IPS-18a (cell line): Measurements from ENCODE around the gene KRT83.
"Not testable (repeated sequence)": the region's sequence is repeated elsewhere in the genome, so short reads cannot be mapped to it uniquely, and the experiment has no call there.

Experiments
- H3K27ac ChIP-seq: one replicate; pipeline ENCODE4 v1.5.1; 2013; ENCODE audit warnings: low read length
- H3K27me3 ChIP-seq: one replicate; pipeline ENCODE4 v1.6.1; 2013; ENCODE audit warnings: mild to moderate bottlenecking, low read length; ENCODE audit not compliant: control insufficient read depth, insufficient read depth
- H3K36me3 ChIP-seq: one replicate; pipeline ENCODE4 v1.6.1; 2013; ENCODE audit warnings: low read depth, low read length; ENCODE audit not compliant: control insufficient read depth
- H3K4me1 ChIP-seq: one replicate; pipeline ENCODE4 v1.6.1; 2013; ENCODE audit warnings: low read depth, low read length; ENCODE audit not compliant: control insufficient read depth
- H3K4me3 ChIP-seq: one replicate; pipeline ENCODE4 v1.5.1; 2013; ENCODE audit warnings: low read length
- H3K9ac ChIP-seq: one replicate; pipeline ENCODE4 v1.6.1; 2013; ENCODE audit warnings: mild to moderate bottlenecking, low read length, moderate library complexity
- H3K9me3 ChIP-seq: one replicate; pipeline ENCODE4 v1.6.1; 2013; ENCODE audit warnings: low read depth, low read length; ENCODE audit not compliant: control insufficient read depth

The KRT83 gene

DNA sequence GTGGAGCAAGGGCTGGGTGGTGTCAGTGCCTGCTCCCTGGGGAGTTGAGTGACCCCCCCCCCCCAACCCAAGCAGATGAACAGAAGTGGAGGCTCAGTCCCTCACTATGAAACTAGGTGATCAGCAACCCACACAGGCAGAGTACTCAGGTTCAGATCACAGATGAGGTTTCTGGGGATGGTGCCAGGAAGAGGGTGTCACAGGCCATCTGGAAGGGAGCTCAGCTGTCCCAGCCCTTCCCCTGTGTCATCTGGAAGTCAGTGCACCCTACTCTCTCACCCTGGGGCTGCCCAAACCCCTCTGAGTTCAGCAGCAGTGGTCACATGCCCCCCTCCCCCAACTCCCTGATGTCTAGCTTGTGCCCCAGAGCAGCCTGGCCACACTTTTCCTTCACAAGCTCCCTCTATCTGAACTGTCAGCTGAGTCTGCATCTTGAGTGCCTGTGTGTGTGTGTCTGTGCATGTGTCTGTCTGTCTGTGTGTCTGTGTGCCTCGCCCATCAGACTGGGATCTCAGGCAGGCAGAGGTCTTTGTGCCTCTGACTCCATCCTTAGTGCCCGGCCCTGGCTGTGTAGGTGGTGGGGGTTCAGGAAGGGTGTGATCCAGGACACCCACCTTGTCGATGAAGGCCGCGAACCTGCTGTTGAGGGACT is 30.6 kb downstream of the KRT83 start:
- not testable (repeated sequence) for H3K36me3 ChIP-seq, H3K4me1 ChIP-seq, H3K9me3 ChIP-seq, H3K27me3 ChIP-seq, H3K9ac ChIP-seq, H3K27ac ChIP-seq, H3K4me3 ChIP-seq

DNA sequence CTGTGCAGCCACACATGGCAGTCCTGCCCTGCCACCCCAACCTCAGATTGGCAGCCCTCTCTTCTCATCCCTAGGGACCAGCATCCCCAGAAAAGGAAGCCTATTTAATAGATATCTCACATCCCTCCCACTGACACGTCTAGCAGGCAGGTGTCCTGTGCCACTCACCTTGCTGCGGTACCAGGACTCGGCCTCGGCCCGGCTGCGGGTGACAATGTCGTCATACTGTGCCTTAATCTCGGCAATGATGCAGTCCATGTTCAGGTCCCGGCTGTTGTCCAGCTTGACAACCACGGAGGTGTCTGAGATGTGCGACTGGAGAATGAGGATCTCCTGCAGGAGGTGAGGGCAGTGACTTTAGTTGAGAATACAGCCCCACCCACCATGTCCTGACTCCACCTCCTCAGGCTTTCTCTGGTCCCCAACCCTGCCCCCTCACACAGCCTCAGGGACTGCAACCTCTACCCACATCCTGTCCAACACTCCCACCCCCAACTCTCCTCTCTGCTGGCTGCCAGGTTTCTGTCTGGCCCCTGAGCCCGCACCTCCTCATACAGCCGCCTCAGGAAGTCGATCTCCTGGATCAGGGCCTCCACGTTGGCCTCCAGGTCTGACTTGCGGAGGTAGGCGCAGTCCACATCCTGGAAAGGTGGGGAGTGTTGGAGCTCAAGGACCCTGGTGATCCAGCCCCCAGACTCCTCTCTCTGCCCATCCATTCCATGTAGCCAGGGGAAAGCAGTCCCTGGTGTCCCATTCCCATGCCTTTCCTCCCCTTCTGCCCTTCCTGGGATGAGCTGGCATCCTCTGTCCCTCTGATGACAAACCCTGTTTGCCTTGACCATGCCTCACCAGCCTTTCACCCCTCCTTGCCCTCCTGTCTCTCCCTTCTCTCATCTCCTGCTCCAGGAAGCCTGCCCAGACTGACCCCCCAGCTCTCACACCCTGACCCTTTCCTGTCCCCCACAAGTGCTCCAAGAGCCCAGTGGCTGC is 33.1 kb downstream of the KRT83 start:
- H3K9ac ChIP-seq, H3K4me1 ChIP-seq, H3K27me3 ChIP-seq, H3K4me3 ChIP-seq, H3K27ac ChIP-seq, H3K9me3 ChIP-seq, H3K36me3 ChIP-seq: not testable (repeated sequence)

DNA sequence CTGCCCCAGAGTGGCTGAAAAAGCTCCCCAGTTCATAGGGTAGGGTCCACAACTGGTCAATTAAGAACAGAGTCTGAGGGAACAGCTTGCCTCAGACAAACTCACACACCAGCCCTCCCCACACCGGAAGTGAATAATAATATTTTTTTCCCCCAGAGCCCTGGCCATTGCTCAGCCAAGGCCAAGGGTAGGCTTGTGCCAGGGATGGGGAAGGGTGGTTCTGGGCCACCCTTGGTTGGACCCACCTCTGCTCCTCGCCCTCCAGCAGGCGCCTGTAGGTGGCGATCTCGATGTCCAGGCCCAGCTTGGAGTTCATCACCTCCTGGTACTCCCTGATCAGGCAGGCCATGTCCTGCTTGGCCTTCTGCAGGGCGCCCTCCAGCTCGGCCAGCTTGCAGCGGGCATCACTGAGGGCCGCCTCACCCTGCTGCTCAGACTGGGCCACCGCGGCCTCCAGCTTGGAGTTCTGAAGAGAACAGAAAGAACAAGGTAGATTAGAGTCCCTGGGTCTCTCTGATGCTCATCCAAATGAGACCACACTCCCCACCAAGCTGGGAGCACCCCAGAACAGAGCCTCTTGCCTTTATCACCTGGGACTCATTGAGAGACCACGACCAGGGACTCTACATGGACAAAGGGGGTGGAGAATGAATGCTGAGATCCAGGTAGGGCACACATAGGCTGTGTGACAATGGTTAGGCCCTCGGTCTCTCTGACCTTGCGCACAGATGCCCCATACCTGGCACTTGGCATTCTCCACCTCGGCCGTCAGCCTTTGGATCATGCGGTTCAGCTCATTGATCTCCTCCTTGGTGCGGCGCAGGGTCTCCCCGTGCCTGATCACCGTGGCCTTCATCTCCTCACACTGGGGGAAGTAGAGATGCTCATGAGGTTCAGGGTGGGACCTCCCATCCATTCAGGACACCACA is 34.1 kb downstream of the KRT83 start:
- H3K4me1 ChIP-seq, H3K9ac ChIP-seq, H3K4me3 ChIP-seq: not testable (repeated sequence)

DNA sequence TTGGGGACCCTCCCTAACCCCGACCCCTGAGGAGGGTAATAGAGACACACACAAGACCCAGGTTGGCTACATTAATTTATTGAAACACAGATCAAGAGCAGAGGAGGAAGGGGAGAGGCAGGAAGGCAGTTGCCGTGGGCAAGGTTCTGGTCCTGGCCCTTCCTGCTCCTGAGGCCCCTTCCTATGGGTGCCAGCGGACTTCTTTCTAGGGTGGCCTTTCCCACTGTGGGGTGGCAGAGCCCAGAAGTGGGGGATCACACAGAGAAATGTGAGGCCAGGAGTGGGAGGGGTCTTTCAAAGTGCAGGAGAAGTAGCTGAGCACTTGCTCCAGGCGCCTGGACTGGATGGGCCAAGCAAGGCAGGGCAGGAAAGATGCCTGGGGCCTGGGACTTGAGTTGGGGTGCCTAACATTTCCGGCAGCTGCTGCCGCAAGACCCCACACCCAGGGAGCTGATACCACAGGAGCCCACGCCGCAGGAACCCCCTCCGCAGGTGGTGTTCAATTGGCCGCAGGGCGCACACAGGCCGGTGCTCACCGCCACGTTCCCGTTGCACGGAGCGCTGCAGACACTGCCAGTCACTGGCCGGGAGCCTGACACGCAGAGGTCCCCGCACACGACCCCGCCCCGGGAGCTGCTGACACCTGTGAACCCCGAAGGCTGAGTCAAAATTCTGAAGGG is 35.2 kb downstream of the KRT83 start:
- H3K36me3 ChIP-seq: no peaks in the 10 kb centered on the region
- no peaks in the 10 kb centered on the region for H3K9me3 ChIP-seq
- H3K27ac ChIP-seq: no peak overlapping the region
- H3K4me3 ChIP-seq: no peak overlapping the region
- no peaks in the 10 kb centered on the region for H3K4me1 ChIP-seq
- H3K9ac ChIP-seq: no peak overlapping the region
- H3K27me3 ChIP-seq: no peaks in the 10 kb centered on the region

More for the DNA sequence above, 34.1 kb downstream of the KRT83 start:
- H3K27ac ChIP-seq, H3K36me3 ChIP-seq, H3K9me3 ChIP-seq, H3K27me3 ChIP-seq: not testable (repeated sequence)

DNA sequence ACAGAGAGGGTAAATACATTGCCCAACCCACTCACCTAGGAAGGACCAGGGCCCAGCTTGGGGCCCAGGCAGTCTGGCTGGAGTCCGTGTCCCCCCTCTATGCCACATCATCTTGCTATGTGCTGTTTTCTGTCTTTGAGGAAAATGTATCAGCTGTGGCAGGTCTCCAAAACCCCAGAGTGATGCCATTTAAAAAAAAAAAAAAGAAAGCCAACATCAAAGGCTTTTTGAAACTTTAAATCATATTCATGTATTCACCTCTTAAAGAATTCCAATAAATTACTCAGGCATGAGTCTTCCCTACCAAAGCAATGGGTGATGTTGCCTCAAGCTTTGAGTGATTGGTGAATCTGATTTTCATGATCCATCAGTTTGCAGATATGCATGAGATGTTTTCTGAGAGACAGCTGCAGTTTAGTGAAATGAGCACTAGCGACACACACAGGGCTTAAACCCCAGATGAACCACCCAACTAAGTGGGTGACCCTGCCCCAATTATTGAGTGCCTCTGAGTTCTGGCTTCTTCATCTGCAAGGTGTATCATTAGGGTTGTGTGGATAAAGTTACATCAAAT is 35.9 kb downstream of the KRT83 start:
- Histone ChIP-seq H3K27ac (no peak overlapping the region), H3K9ac (no peak overlapping the region), H3K36me3 (no peaks in the 10 kb centered on the region), H3K9me3 (no peaks in the 10 kb centered on the region), H3K4me3 (no peak overlapping the region), H3K27me3 (no peaks in the 10 kb centered on the region), H3K4me1 (no peaks in the 10 kb centered on the region)

DNA sequence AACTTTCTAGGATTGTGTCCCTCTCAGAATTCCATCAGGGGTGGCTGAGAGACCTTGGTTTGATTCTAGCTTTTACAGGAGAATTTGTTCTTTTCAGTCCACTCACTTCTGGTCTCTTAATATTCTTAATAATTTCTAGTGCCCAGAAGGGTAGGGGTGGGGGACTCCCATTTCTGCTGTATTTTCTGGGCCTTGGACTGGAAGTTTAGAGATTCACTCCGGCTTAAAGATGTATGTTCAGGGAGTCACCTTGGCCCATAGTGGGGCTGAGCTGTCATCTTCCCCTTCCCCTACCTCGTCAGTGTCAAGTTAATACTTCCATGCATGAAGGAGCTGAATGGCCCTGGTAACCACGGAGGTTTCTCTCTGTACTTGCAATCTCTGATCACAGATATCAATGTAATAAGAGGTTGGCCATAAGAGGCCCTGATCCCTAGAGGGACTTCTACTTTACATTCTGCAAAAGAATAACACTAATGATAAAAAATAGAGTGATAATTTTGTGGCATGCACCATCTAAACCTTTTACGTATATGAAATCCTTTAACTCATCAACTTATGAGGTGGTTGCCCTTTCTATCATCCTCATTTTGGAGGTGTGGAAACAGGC is 36.5 kb downstream of the KRT83 start:
- Histone ChIP-seq H3K36me3 (no peaks in the 10 kb centered on the region), H3K27me3 (no peaks in the 10 kb centered on the region), H3K9ac (no peak overlapping the region), H3K27ac (no peak overlapping the region), H3K4me3 (no peak overlapping the region), H3K9me3 (no peaks in the 10 kb centered on the region), H3K4me1 (no peaks in the 10 kb centered on the region)

DNA sequence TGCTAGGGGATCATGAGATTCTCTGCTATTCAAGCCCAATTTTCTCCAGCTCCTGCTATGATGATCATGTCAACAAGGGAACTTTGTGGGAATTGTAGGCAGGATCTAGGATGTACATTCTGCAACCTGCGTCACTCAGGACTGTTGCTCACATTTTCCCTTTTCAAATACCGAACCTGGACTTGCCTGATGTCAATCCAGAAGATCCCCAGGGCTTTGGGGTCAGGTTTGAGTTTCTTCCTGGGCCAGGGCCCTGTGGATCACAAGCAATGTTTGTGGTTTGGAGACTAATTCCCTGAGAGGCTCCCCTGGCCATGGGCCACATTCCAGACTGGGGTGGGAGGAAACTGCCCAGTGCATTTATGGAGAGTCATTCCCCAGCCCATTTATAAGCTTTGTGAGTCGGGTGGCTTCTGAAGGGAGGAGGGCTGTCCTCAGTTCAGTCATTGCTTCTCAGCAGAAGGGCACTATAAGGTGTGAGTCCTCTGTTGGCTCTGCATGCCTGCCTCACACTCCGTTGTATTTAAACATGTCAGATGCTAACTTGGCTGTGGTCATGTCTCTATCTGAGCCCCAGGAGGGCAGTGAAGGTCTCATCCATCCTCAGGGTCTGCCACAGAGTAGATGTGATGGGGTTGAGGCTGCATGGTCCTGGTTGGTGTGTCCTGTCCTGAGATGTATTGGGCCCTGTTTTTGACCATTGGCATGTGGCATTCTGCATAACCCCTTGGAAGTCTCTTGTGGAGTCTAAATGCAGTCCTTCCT is 40.2 kb downstream of the KRT83 start:
- H3K36me3 ChIP-seq: no peaks in the 10 kb centered on the region
- no peak overlapping the region for H3K4me3 ChIP-seq
- no peaks in the 10 kb centered on the region for H3K9me3 ChIP-seq
- peaks cover 3% of the 10 kb centered on the region for H3K4me1 ChIP-seq
- no peak overlapping the region for H3K27ac ChIP-seq
- H3K27me3 ChIP-seq: peaks cover 14% of the 10 kb centered on the region
- no peak overlapping the region for H3K9ac ChIP-seq

DNA sequence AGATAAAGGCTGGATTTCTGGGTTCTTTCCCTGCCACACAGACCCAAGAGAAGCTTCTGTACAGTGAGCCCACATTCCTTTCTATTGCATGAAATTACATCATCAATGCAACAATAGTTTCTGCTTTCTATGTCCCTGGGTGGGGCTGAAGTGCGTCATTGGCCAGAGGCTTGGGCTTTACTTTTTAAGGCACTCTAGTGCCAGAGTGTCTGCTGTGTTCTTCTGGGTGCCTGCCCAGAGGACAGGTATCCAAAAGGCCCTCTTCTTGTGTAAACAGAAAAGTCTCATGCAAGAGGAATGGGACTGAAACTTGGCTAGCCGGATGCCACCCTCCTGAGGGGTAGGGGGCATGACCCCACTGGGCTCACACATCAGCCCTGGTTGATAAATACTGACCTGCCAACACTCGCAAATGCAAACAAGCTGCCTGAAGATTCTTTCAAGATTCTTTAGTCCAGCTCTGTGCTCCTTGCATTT is 40.8 kb downstream of the KRT83 start:
- H3K9ac ChIP-seq: no peak overlapping the region
- peaks cover 3% of the 10 kb centered on the region for H3K4me1 ChIP-seq
- H3K9me3 ChIP-seq: no peaks in the 10 kb centered on the region
- H3K36me3 ChIP-seq: no peaks in the 10 kb centered on the region
- H3K4me3 ChIP-seq: no peak overlapping the region
- peaks cover 14% of the 10 kb centered on the region for H3K27me3 ChIP-seq
- H3K27ac ChIP-seq: no peak overlapping the region

DNA sequence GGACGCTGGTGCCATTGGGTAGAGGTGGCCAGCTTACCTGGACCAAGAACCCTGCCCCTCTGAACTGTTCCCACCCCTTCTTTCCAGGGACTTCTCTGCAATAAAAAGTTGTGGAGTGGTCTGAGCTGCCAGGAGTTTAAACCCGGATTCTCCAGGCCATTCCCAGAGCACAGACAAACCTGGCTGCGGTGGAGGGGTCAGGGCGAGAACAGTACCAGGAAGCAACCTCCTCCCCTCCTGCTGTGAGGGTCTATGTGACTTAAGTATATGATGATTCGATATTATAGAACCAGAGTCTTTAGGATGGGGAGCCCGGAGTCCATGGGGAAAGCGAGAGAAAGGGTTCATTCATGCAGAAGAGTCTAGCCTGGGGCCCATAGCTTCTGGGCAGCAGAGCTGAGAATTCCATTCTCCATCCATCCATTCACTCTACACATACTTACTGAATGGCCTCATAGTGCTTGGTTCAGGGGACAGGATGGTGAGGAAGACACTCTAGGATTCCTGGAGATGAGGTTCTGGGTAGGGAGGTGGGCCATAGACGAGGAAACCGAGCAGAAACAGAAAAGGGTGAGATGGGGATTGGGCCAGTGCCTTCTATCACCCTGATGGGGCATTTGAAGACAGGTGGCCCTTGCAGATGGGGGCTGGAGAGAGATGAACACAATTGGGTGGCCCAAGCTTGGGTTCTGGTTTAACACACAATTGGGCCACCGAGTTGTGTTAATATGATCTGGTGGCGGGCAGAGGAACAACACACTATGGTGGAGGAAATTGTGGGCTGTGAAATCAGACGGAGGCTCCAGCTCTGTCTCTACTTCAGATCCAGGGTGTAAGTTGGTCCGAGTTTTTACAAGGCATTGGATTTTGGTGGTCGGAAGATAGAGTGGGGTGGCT is 41.5 kb downstream of the KRT83 start:
- H3K36me3 ChIP-seq: no peaks in the 10 kb centered on the region
- no peaks in the 10 kb centered on the region for H3K9me3 ChIP-seq
- no peak overlapping the region for H3K9ac ChIP-seq
- peaks cover 14% of the 10 kb centered on the region for H3K27me3 ChIP-seq
- H3K4me3 ChIP-seq: no peak overlapping the region
- H3K4me1 ChIP-seq: peaks cover 3% of the 10 kb centered on the region
- H3K27ac ChIP-seq: no peak overlapping the region
